Right ventricle myocardium superior (tissue), 1 donor: ENCODE measurements around the gene KSR2. TPM values are rescaled to one million over a fixed set of nuclear protein-coding genes. Genes with fewer than 3 reads are reported as not detected.

Experiments used
- ATAC-seq: fragments of 200-7000 bp; cut with Tn5 transposase; one replicate; pipeline ENCODE4 v1.9.1; 2020; ENCODE audit warnings: mild to moderate bottlenecking; ENCODE audit not compliant: poor library complexity
- DNase-seq: peaks from one replicate; pipeline ENCODE4 v3.0.0-alpha.2; 2020
- intact Hi-C: fragments of 100-400 bp; cut with DNase I; formaldehyde crosslinking; loops from one replicate; pipeline ENCODE4 v1.11.2; 2022
- total RNA-seq: library from RNA; stranded (reverse); fragmentation: NEBNext Ultra II Directional; extraction: Animal tissue kit (Norgen Biotek cat#: 25700); gene quantifications from one replicate; pipeline ENCODE4 v1.2.1, GENCODE V29; 2021
- donor health status: DM: no; HTN: yes; CAD: no; lungs with severe emphysema.

The KSR2 gene
- total RNA-seq, 1 donor from 2014 or later = not detected

DNA sequence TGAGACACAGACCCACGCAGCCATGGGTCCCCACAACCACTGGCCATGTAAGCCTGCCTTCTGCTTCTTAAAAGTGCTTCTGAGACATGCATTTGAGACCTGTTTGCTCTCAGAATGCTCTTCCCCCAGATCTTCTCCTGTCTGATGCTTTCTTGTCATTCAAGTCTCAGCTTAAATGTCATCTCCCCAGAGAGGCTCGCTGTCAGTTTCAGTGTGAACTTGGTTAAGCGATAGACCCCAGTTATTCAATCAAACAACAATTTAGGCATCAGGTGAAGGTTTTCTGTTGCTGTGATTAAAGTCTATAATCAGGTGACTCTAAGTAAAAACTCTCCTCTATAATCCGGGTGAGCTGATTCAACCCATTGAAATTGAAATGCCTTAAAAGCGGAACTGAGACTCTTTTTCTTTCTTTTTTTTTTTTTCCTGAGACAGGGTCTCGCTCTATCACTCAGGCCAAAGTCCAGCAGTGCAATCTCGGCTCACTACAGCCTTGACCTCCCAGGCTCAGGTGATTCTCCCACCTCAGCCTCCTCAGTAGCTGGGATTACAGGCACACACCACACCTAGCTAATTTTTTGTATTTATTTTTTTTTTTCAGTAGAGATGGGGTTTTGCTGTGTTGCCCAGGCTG, 123.4 kb downstream of the KSR2 start:
- no peak for ATAC-seq
- DNase-seq = no peak
- intact Hi-C loops = no loop called here

DNA sequence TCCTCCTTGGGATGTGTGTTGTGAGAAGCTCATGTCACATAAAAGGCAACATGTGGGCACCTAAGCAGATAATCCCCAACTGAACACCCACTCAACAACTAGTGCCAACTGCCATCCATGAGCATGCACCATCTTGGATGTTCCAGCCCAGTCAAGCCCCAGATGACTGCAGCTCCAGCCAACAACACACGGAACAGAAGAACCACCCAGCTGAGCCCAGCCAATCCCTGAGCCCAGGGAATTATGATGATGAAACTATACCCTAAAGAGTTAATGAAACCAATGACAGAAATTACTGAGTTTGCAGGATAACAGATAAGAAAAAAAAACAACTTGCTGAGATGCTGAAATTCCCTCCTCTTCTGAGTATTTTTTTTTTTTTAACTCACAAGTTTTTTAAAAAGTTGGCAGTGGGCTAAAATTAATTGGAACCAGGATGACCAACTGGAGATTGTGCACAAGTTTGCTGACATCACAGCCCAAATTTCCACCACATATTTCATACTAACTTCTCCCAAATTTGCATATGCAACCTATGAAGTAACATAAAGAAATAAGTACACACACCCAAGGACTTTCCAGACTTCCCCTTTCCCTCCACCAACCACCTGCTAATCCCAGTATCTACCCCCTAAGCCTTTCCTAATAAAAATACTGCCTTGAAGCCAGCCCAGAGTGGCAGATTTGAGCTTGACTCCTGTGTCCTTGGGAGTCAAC, 124.5 kb downstream of the KSR2 start:
- DNase-seq (no peak), ATAC-seq (no peak)
- intact Hi-C loops = no loop called here

DNA sequence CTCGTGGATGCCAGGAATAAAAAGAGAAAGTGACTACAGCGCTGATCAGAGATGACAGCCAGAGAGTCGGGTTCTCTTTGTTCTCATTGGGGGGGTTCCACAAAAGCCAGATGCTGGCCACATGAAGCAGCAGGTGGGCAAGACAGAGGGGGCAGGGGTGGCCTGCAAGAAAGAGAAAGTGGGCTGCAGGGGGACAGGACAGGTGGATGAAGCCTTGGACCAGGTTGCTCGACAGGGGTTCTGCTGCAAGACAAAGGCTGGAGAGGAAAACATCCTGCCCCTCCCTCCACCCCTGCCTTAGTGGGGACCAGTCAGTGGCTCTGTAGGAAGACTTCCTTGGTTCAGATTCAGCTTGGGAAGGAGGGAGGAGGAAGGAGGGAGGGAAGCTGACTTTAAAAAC, 126.2 kb downstream of the KSR2 start:
- ATAC-seq (no peak), DNase-seq (no peak)
- intact Hi-C loops = no loop called here

DNA sequence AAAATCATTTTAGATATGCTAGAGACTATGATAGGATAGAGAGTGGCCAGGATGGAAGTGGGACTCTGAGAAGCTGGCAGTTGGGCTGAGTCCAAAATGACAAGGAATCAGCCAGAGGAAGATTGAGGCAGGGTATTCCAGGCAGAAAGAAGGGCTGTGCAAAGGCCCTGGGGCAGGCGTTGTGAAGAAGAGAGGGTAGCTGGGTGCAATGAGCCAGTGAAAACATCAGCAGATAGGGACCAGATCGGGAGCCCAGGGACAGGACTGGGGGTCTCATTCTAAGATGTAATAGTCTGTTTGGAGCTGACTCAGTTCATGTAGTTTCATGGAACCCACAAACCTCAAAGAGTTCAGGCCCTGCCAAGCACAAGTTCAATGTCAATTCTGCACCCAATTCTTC, 126.6 kb downstream of the KSR2 start:
- ATAC-seq (no peak), DNase-seq (no peak)
- intact Hi-C loops = no loop called here

DNA sequence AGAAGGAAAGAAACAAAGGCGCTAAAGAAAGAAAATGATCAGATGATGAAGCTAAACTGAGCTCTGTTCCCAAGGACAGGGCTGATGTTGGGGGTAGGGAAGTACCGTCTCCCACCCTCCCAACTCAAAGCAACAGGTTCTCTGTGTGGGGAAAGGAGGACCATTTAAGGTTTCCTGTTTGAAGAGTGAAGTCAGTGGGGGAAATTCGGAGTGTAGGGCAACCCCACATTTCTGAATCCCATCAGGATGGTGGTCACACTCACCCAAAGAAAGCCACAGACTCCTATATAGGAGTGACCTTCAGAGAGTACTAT, 131.1 kb downstream of the KSR2 start:
- no peak for ATAC-seq
- intact Hi-C loops = loop anchor here (2.0 to 10.0 kb wide), 4 partner anchors 253 to 625 kb away; no protein-coding TSS in a partner anchor
- DNase-seq = no peak

DNA sequence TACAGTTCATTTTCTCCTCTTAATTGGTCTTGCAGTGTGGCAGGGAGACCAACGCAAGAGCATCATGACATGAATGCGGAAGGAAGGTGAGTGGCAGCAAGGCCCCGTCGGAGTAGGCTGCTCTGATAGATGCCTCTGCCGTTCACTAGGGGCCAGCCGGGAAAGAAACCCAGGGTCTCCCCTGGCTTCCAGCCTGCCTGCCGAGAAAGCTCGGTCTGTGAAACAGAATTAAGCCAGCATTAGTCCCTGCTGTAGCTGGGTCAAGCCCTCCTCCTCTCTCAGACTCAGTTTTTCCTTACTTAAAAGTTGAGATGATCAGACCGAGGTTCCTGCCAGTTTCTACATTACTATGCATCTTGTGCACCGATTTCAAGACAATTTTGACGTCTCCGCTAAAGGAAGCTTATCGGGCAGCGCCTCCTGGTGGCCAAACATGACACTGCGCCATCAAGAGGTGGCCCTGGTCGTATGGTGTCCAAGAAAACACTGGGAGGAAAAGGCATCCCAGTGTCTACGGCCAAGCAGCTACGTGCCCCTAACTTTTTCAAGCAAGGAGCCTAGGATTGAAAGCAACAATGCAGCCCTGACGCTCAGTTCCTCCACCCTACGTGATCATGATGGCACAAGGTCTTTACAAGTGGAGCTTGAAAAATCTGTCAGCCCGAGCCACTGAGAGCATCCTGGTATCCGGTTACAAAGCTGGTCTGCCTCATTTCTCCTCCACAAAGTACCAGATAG, 131.6 kb downstream of the KSR2 start:
- intact Hi-C loops = loop anchor here (2.0 to 10.0 kb wide), 4 partner anchors 252 to 625 kb away; no protein-coding TSS in a partner anchor
- DNase-seq = peak; percentile 86
- ATAC-seq = peak; percentile 68

DNA sequence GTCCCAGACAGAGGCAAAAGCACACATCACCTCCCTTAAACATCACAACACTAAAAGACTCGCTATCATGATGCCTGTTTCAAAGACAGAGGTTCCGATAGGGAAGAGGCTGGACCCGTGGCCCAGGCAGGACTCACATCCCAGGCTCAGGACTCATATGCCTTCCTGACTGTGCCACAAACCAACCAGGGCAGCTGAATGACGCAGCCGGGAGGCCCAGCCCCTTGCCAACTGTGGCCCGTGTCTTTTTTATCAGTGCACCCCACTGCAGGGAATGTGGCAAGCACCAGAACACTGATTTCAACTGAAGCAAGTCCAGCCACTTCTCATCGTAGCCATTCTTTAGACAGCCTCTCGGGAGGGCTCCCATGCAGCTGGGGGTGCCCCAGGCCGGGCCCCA, 132.3 kb downstream of the KSR2 start:
- ATAC-seq (no peak), DNase-seq (no peak)
- intact Hi-C loops = loop anchor here (2.0 to 10.0 kb wide), 4 partner anchors 252 to 624 kb away; no protein-coding TSS in a partner anchor

DNA sequence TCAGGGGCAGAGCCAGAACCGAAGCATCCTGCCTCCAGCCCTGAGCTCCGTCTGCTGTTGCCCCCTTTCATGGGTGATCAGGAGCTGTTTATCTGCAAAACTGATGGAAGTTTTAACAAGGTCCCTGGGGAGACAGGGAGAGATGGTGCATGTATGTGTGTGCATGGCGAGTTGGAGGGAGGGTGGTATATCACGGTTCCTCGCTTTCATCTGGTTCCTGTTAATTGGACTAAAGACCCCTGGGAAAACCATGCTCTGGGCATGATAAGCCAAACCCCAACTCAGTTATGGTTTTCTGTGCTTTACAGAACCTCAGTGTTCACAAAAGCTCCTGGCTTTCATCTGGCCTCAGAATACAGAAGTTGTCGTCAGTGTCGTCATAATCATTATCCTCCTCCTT, 133.6 kb downstream of the KSR2 start:
- intact Hi-C loops = loop anchor here (5.0 to 10.0 kb wide), 2 partner anchors 250 to 623 kb away; no protein-coding TSS in a partner anchor
- DNase-seq (no peak), ATAC-seq (no peak)

DNA sequence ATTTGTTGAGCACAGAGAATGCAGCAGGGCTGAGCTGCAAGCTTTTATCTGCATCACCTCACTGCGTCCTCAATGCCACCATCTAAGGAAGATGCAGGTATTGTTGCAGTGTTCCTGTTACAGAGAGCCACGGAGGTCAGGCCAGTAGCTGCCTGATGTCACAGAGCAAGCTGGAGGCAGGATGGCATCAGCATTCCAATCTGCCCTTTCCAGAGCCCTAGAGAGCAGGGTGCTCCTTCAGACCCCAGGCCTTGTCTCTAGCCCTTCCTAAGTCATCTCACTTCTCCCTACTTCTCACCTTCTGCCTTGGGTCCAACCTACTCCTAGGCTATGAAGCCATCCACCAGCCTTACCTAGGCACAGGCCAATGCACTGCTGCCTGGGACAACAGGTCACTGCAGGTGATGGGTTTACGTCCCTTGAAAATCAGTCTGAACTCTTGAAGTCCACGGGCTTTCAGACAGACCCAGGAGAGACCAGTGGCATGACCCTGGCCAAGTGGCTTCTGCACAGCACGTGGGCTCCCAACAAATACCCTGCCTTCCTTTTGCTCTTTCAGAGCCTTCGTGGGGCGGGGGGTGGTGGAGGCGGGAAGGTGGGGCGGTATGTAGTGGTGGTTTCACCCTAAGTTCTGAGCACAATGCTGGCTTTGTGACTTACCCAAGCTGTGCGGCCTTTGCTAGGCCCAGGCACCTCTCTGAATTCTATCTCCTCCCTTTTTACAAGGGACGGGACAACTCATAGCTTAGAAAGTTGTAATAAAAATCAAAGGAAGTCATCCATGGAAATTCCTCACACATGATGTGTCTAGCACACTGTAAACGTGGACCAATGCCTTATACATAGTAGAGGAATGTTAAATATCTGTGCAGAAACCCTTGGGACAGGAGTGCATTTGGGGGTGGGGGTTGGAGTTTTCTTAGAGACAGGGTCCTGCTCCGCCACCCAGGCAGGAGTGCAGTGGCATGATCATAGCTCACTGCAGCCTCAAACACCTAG, 136.0 kb downstream of the KSR2 start:
- no peak for DNase-seq
- intact Hi-C loops = loop anchor here (10.0 kb wide), 1 partner anchor 248 kb away; no protein-coding TSS in a partner anchor
- no peak for ATAC-seq

DNA sequence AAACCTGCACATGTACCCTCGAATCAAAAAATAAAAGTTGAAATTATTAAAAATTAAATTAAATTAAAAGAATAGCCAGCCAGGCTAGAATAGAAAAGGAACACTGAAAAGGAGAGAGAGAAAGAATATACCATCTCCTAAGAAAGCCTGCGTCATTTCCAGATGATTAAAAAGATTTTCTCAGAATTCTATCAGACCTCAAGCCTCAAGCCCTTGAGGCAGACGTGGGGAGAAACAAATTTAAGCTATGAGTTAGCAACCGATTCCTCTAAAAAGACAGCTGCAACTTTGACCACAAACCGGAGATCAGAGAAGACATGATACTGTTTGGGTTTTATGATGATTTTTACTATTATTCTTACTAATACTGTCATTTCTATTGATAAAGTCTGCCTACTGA, 138.3 kb downstream of the KSR2 start:
- intact Hi-C loops = loop anchor here (10.0 kb wide), 1 partner anchor 246 kb away; no protein-coding TSS in a partner anchor
- ATAC-seq = no peak
- DNase-seq = no peak

DNA sequence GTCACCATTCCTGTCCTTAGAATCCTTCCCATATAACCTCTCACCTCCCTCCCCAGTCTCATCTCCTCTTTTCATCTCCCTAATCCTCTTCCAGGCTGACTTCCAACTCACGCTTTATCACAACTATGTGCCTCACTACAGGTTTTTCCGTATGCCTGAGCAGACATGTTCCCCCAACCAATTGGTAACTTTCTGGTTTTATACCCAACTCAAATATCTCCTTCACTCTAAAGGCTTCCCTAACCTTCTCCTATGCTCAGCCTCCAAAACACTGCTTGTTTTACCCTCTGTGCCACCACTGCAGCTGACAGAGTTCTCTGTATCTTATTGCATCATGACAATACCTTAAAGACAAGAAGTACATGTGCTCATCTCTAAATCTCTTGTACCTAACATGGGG, 139.7 kb downstream of the KSR2 start:
- intact Hi-C loops = no loop called here
- no peak for ATAC-seq
- DNase-seq = no peak

DNA sequence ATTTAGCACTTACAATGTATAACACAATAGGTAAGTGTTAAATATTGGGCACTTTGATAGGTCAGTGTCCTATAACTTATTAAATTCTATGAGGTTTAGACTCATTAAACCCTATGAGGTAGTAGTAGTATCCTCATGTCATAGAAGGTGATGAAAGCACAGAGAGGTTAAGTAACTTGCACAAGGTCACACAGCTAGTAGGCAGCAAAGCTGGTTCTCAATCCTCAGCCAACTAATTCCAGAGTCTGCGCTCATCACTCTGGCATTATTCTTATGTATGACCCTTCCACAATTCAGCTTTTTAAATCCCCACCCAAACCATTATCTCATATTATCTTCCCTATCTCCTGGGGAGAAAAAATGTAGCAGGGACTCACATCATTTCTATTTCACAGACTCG, 141.1 kb downstream of the KSR2 start:
- DNase-seq (no peak), ATAC-seq (no peak)
- intact Hi-C loops = no loop called here

DNA sequence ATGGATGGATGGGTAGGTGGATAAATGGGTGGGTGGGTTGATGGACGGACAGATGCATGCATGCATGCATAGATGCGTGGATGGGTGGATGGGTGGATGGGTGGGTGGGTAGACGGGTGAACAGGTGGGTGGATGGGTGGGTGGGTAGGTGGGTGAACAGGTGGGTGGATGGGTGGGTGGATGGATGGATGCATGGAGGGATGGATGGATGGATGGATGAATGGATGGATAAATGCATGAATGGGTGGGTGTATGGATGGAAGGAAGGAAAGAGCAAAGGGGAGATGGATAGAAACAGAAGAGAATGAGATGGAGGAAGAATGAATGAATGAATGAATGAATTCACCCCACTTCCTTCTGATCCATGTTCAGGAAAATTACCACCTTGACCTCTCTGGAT, 143.0 kb downstream of the KSR2 start:
- DNase-seq (no peak), ATAC-seq (no peak)
- intact Hi-C loops = no loop called here

DNA sequence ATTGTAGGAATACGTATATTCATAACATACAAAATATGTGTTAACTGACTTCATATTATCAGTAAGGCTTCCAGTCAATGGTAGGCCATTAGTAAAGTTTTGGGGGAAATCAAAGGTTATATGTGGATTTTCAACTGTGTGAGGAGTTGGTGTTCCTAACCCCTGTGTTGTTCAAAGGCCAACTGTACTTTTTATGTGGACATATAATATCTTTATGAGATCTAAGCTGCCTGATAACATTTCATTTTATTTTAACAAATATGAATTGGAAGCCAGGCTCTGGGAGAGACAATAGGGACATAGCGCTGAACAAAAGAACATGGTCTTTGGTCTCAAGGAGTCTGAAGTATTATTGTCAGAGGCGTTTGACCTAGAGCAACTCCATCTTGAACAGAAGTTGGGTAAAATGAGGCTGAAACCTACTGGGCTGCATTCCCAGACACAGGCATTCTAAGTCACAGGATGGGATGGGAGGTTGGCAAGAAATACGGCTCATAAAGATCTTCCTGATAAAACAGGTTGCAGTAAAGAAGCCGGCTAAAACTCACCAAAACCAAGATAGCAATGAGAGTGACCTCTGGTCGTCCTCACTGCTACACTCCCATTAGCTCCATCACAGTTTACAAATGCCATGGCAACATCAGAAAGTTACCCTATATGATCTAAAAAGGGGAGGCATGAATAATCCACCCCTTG, 147.2 kb downstream of the KSR2 start:
- DNase-seq = no peak
- no peak for ATAC-seq
- intact Hi-C loops = no loop called here

DNA sequence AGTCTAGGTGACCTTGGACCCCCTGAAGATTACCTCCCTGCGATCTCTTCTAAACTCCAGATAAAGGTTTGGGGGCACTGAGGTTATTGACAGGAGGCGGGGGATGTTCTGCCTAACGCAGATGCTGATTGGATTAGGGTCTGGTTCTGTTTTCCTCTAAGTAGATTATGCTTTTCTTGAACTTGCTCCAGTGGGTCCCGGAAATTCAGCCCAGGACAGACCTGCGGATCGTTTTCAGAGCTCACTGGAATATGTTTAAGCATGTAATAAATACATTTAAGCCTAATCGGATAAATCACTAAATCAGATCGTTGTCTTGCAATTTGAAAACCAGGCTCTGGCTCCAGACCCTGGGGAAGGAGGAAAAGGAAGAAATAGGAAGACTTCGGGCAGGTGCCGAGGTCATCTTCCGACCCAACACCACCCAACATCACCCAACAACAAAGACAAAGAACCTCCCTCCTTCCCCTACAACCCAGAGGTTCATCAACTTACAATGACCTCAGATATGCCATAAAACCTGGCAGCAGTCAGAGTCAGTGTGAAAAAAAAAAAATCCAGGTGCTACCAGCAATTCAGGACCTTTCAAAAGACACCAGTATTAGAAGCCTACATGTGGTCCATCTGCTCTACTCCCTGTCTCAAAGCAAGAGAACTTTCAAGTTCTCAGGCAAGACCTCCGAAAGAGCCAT, 148.4 kb downstream of the KSR2 start:
- no peak for ATAC-seq
- intact Hi-C loops = no loop called here

DNA sequence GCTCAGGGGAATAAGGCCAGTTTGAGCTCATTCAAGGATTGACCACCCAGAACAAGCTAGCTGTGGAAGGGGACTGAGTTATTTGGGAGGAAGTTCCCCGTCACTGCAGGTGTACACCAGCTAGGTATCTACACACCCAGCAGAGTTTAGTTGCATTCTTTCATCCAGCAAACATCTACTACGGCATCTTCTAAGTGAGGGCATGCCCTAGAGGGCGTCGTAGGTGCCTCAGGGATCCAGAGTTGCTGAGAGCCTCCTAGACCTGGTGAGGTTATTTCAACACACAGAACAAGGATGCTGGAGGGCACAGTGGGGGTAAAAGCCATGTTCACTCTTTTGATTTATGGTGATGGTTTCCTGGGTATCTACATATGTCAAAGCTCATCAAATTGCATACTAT, 149.6 kb downstream of the KSR2 start:
- ATAC-seq (no peak), DNase-seq (no peak)
- intact Hi-C loops = no loop called here

More for the DNA sequence above, 148.4 kb downstream of the KSR2 start:
- no peak for DNase-seq

DNA sequence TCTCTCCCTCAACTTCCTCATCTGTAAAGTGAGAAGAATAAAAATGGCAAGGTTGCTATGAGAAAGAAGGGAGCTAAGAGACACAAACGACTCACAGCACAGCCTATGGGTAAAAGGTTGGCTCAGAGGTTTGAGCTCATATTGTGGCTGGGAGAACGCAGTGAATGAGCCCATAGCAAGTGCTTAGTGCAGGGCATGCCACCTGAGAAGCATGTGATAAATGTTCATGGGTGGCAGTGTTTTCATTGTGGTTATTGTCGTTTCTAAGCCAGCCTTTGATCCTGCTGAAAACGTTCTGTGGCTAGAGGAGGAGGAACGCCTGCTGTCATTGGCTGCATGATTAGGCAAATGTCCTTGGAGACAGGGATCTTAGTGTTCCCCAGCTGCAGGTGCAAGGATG, 150.4 kb downstream of the KSR2 start:
- intact Hi-C loops = no loop called here
- no peak for ATAC-seq
- no peak for DNase-seq
